ENCODE data around the gene ZNF800. TPM values are rescaled to one million over a fixed set of nuclear protein-coding genes. Genes with fewer than 3 reads are reported as not detected.

The ZNF800 gene
- total and polyA plus RNA-seq, 2 experiments from 2014 or later, result 14.3 to 41.5 TPM

DNA sequence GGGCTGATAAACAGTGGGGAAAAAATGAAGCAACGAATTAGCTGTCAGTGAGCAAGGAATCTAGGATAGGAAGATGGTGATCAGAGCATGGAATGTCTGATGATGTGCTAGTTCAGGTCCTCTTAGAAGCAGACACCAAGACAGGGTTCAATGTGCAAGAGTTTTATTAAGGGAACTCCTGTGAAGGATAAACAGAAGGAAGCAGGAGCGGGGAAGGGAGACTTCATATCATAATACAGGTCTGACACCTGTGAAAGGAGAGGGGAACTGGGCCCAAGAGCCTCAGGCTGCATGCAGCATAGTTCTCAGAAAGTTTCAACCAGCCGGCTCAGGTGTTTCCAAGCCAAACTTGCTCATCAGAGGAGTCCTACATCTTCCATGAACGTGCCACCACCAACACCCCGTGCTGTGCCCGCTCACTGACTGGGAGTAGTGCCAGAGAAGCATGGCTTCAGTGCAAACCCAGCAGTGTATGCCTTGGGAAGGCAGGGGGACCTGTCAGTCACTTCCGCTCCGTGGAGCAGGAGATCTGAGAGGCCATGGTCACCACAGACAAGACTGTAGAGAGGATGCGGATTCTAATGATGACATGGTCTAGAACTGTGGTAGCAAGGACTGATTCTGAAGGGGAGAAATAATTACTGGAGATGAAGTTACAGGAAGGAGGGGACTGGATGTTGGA is 45.8 kb downstream of the ZNF800 start:
- whole genome bisulfite sequencing (ENCODE audit: low lambda C conversion rate, missing lambda C conversion rate), result 95% methylated on average over 9 of the region's 9 CpGs

DNA sequence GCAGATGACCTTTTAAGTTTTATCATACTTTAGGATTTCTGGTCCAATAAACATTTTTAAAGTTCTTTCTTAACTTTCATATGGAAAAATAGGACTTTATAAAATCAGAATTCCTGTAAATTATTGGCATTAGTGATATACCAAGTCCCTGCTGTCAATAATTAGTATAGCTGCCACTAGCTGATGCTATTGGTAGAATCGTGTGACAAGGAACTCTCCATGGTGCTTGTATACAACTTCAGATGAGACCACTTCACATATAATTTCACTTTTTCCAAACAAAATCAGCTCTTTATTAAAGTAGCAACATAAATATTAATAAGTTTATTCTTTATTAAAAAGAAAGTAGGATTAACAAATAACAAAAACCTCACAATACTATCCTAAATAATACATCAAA is 49.9 kb downstream of the ZNF800 start:
- 71% methylated on average over 1 of the region's 1 CpG for WGBS (ENCODE audit: low lambda C conversion rate, missing lambda C conversion rate)
- H2AFZ ChIP-seq, result no peak overlapping the region
- no peaks in the 10 kb centered on the region for H3K4me1 ChIP-seq (ENCODE audit: insufficient read depth)
- H3K27me3 ChIP-seq, result no peaks in the 10 kb centered on the region
- no peak for DNase-seq (ENCODE audit: low spot score)
- no peak overlapping the region for H3K4me3 ChIP-seq
- no peaks in the 10 kb centered on the region for H3K9me2 ChIP-seq (replicated peaks; ENCODE audit: insufficient read depth)
- no peak overlapping the region for H3K27ac ChIP-seq
- H3K36me3 ChIP-seq (replicated peaks; ENCODE audit: insufficient read depth, low read depth), result no peaks in the 10 kb centered on the region
- H3K79me2 ChIP-seq, result no peaks in the 10 kb centered on the region
- no peaks in the 10 kb centered on the region for H3K9me3 ChIP-seq (ENCODE audit: low read depth)
- H3K4me2 ChIP-seq, result no peak overlapping the region
- TF ChIP-seq EZH2 (IDR thresholded peaks at IDR 0.05; ENCODE audit: borderline replicate concordance) (no peak), EZH2phosphoT487 (IDR thresholded peaks at IDR 0.05; ENCODE audit: low read depth, severe bottlenecking, unreplicated experiment) (no peak)
- TF ChIP-seq, protein P1, sequence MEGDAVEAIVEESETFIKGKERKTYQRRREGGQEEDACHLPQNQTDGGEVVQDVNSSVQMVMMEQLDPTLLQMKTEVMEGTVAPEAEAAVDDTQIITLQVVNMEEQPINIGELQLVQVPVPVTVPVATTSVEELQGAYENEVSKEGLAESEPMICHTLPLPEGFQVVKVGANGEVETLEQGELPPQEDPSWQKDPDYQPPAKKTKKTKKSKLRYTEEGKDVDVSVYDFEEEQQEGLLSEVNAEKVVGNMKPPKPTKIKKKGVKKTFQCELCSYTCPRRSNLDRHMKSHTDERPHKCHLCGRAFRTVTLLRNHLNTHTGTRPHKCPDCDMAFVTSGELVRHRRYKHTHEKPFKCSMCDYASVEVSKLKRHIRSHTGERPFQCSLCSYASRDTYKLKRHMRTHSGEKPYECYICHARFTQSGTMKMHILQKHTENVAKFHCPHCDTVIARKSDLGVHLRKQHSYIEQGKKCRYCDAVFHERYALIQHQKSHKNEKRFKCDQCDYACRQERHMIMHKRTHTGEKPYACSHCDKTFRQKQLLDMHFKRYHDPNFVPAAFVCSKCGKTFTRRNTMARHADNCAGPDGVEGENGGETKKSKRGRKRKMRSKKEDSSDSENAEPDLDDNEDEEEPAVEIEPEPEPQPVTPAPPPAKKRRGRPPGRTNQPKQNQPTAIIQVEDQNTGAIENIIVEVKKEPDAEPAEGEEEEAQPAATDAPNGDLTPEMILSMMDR (IDR thresholded peaks at IDR 0.05; ENCODE audit: poor library complexity), result no peak
- no peaks in the 10 kb centered on the region for H4K20me1 ChIP-seq (ENCODE audit: insufficient read depth, poor library complexity, severe bottlenecking)

More for the DNA sequence above, 45.8 kb downstream of the ZNF800 start:
- no peak for DNase-seq (ENCODE audit: low spot score)
- no peak for TF ChIP-seq EZH2phosphoT487 (IDR thresholded peaks at IDR 0.05; ENCODE audit: low read depth, severe bottlenecking, unreplicated experiment)
- TF ChIP-seq, protein P1 (IDR thresholded peaks at IDR 0.05; ENCODE audit: poor library complexity), result no peak
- no peak for TF ChIP-seq EZH2 (IDR thresholded peaks at IDR 0.05; ENCODE audit: borderline replicate concordance)
- no peaks in the 10 kb centered on the region for H3K9me2 ChIP-seq (replicated peaks; ENCODE audit: insufficient read depth)
- H4K20me1 ChIP-seq (ENCODE audit: insufficient read depth, poor library complexity, severe bottlenecking), result no peaks in the 10 kb centered on the region
- no peak overlapping the region for H2AFZ ChIP-seq
- H3K36me3 ChIP-seq (replicated peaks; ENCODE audit: insufficient read depth, low read depth), result no peaks in the 10 kb centered on the region
- H3K4me2 ChIP-seq, result no peak overlapping the region
- H3K79me2 ChIP-seq, result no peaks in the 10 kb centered on the region
- no peak overlapping the region for H3K27ac ChIP-seq
- H3K27me3 ChIP-seq, result no peaks in the 10 kb centered on the region
- no peak overlapping the region for H3K4me3 ChIP-seq
- no peaks in the 10 kb centered on the region for H3K4me1 ChIP-seq (ENCODE audit: insufficient read depth)
- H3K9me3 ChIP-seq (ENCODE audit: low read depth), result no peaks in the 10 kb centered on the region

DNA sequence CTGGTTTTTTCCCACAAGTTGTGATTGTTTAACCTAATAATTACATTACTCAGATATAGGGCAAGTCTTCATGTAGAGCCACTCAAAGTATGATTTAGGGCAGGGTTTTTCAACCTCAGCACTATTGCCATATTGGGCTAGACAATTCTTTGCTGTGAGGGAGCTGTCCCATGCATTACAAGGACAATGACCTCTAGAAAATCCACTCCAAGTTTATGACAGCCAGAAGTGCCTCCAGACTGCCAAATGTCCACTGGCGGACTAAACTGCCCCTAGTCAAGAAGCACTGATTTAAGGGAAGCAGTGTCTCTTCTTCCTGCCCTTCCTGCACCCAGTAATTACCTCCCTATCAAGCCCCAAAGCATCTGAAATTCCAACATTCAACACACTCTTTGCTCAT is 54.4 kb downstream of the ZNF800 start:
- H3K27ac ChIP-seq, result no peak overlapping the region
- no peaks in the 10 kb centered on the region for H3K36me3 ChIP-seq (replicated peaks; ENCODE audit: insufficient read depth, low read depth)
- no peaks in the 10 kb centered on the region for H4K20me1 ChIP-seq (ENCODE audit: insufficient read depth, poor library complexity, severe bottlenecking)
- H3K9me3 ChIP-seq (ENCODE audit: low read depth), result no peaks in the 10 kb centered on the region
- WGBS (ENCODE audit: low lambda C conversion rate, missing lambda C conversion rate), result 80% methylated on average over 1 of the region's 1 CpG
- no peak for DNase-seq (ENCODE audit: low spot score)
- no peak for TF ChIP-seq EZH2 (IDR thresholded peaks at IDR 0.05; ENCODE audit: borderline replicate concordance)
- TF ChIP-seq, protein P1 (IDR thresholded peaks at IDR 0.05; ENCODE audit: poor library complexity), result no peak
- TF ChIP-seq EZH2phosphoT487 (IDR thresholded peaks at IDR 0.05; ENCODE audit: low read depth, severe bottlenecking, unreplicated experiment), result no peak
- H2AFZ ChIP-seq, result no peak overlapping the region
- no peak overlapping the region for H3K4me3 ChIP-seq
- H3K27me3 ChIP-seq, result peaks cover 3% of the 10 kb centered on the region
- no peaks in the 10 kb centered on the region for H3K79me2 ChIP-seq
- H3K4me1 ChIP-seq (ENCODE audit: insufficient read depth), result no peaks in the 10 kb centered on the region
- H3K9me2 ChIP-seq (replicated peaks; ENCODE audit: insufficient read depth), result no peaks in the 10 kb centered on the region
- H3K4me2 ChIP-seq, result no peak overlapping the region
